ENCODE results near the gene LEKR1.

- TF ChIP-seq CTCF (IDR thresholded peaks at IDR 0.05) (no peak), EZH2 (IDR thresholded peaks at IDR 0.05; ENCODE audit: borderline replicate concordance, insufficient read depth, low read depth, low read length, poor library complexity, severe bottlenecking) (no peak)
Observed at GRCh38 chr3:157093096-157093495, 266.9 kb downstream of the LEKR1 start.
